Skeletal muscle tissue (tissue), 4 donors: ENCODE data around the gene CCDC6. TPM values are rescaled to one million over a fixed set of nuclear protein-coding genes. Genes with fewer than 3 reads are reported as not detected.

Experiments
- H3K27ac ChIP-seq: one replicate; pipeline ENCODE4 v1.7.0; 2013; ENCODE audit warnings: mild to moderate bottlenecking, low read depth, low read length, inconsistent platforms
- H3K27me3 ChIP-seq, 3 donors: one replicate each; pipeline ENCODE4 v1.7.0; 2013; ENCODE audit warnings: low read length in 3 of 3; ENCODE audit not compliant: control insufficient read depth in 3 of 3, insufficient read depth in 3 of 3
- H3K36me3 ChIP-seq, 3 donors: one replicate each; pipeline ENCODE4 v1.7.0; 2013; ENCODE audit warnings: low read length in 3 of 3; ENCODE audit not compliant: control insufficient read depth in 3 of 3, insufficient read depth in 3 of 3
- H3K4me1 ChIP-seq, 3 donors: one replicate each; pipeline ENCODE4 v1.7.0; 2013; ENCODE audit warnings: low read length in 3 of 3, mild to moderate bottlenecking in 3 of 3; ENCODE audit not compliant: control insufficient read depth in 3 of 3, insufficient read depth in 3 of 3
- H3K4me3 ChIP-seq, 3 donors: one replicate each; pipeline ENCODE4 v1.7.0; 2013; ENCODE audit warnings: low read length in 3 of 3
- H3K9ac ChIP-seq, 3 donors: one replicate each; pipeline ENCODE4 v1.7.0; 2013; ENCODE audit warnings: low read length in 3 of 3, mild to moderate bottlenecking in 3 of 3, moderate library complexity in 2 of 3, low read depth in 1 of 3
- H3K9me3 ChIP-seq, 3 donors: one replicate each; pipeline ENCODE4 v1.7.0; 2013; ENCODE audit warnings: low read length in 3 of 3; ENCODE audit not compliant: control insufficient read depth in 3 of 3
- total RNA-seq: library from RNA; depleted of rRNA; stranded (reverse); fragments of >200 nt; gene quantifications from one replicate; pipeline ENCODE4 v1.2.3, GENCODE V29; 2014
- donor health status: Osteomylitis.

CCDC6 gene
- total RNA-seq, 1 donor from 2014 or later = 24.5 TPM

DNA sequence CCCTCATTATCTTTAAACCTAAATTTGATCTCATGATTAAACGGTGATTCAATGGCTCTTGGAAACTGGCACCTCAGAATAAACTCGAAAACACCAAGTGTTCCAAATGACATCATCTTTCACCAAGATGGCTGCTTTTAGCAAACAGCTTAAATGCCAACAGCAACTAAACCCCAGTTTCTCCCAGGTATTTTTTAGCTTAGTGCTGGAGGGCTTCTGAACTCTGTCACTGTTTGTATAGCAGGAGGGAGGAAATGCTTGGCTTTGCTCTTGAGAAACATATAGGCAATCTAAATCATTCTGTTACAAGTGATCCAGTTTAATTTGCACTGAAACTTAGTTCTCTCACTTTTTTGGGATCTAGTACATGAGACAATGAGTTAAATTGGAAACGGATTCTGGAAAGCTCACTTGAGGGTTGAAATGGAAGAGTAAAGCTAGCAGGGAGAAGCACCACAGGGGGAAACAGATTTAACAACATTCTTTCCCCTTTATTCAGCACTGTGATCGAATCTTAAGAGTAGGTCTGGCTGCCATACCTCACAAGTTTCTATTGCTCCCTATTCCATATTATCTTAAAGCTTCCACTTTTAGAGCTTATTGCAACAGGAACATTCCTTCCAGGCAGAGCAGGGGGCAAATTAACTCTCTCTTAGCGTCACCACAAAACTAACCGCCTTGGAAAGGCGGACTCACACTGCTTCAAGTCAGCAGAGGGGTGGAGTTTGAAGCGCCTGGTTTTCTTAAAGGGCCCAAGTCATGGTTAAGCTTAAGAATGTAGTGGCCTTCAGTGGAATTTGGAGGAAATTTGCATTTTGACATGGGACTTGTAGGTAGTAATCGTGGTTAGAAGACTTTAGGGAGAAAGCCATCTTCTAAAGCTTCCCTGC lies 1.8 kb upstream of the CCDC6 start:
- peak overlapping the region; percentile 83 for H3K27ac ChIP-seq
- H3K4me1 ChIP-seq = peaks cover 12 to 24% (median 20%) of the 10 kb centered on the region in 3 donors
- peak overlapping the region; percentile 60 to 76 (median 60) for H3K4me3 ChIP-seq
- no peaks in the 10 kb centered on the region for H3K36me3 ChIP-seq
- peak overlapping the region; percentile 60 to 79 (median 73) for H3K9ac ChIP-seq
- no peaks in the 10 kb centered on the region for H3K9me3 ChIP-seq
- H3K27me3 ChIP-seq = no peaks in the 10 kb centered on the region

DNA sequence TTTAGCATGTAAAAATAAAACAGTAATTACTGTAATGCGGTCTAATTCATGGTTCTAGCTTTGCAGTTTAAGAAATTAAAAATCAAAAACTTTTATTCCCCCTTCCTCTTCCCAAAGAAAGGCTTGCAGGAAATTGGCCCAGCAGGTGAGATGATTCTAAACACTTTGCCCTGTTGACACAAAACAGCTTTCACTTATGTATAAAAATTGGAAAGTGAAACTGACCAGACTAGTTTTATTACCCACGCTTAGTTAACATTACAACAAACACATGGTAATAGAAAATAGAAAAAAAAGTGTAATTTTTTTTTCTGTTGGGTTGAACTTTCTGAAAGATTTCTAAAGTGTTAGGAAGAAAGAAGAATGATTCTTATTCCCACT lies 1.2 kb upstream of the CCDC6 start:
- Histone ChIP-seq H3K4me1 (peaks cover 12 to 24% (median 20%) of the 10 kb centered on the region in 3 donors), H3K4me3 (peak overlapping the region in 2 of 3 donors; percentile 77 to 91), H3K36me3 (no peaks in the 10 kb centered on the region), H3K27ac (peak overlapping the region; percentile 83), H3K9me3 (no peaks in the 10 kb centered on the region), H3K27me3 (no peaks in the 10 kb centered on the region), H3K9ac (peak overlapping the region in 2 of 3 donors; percentile 73 to 92)

DNA sequence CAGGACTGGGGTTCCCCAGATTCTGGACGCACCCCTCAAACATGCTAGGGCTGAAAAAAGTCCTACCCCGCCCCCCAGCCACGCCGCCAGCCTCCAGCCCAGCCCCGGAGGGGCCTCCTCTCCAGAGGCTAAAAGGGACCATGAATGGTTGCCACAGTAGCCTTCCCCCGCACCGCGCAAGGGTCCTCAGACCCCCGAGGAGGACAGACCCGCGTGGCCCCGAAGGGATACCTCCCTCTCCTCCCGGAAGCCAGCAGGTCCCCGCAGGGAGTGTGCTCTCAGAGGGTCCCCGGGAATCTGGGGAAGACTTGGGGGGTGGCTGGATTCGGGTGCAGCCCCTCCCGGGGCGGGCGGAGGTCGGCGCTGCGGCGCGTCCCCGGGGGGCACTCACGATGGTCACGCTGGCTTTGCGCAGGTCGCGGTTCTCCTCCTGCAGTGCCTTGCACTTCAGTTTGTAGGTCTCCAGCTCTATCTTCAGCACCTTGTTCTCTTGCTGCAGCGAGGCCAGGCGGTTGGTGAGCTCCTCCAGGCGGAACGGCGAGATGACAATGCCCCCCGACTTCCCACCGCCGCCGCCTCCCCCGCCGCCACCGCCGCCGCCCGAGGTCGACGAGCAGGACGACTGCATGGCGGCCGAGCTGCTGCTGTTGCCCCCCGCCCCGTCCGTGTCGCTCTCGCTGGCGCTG lies 482 bp downstream of the CCDC6 start:
- H3K4me3 ChIP-seq = peak overlapping the region; percentile 86 to 91 (median 88)
- H3K4me1 ChIP-seq = peaks cover 14 to 29% (median 24%) of the 10 kb centered on the region in 3 donors
- peak overlapping the region; percentile 83 for H3K27ac ChIP-seq
- H3K27me3 ChIP-seq = no peaks in the 10 kb centered on the region
- no peaks in the 10 kb centered on the region for H3K9me3 ChIP-seq
- H3K9ac ChIP-seq = peak overlapping the region; percentile 89 to 92 (median 91)
- H3K36me3 ChIP-seq = no peaks in the 10 kb centered on the region

GRCh38 chr10:59905066-59905730 lies 1.2 kb downstream of the CCDC6 start:
- H3K4me1 ChIP-seq = peaks cover 17 to 35% (median 24%) of the 10 kb centered on the region in 3 donors

GRCh38 chr10:59904426-59905065 lies 1.8 kb downstream of the CCDC6 start:
- H3K9ac ChIP-seq = peak overlapping the region; percentile 89 to 92 (median 91)
- H3K27me3 ChIP-seq = no peaks in the 10 kb centered on the region
- H3K4me1 ChIP-seq = peaks cover 18 to 42% (median 27%) of the 10 kb centered on the region in 3 donors
- H3K9me3 ChIP-seq = no peaks in the 10 kb centered on the region
- peak overlapping the region; percentile 86 to 91 (median 88) for H3K4me3 ChIP-seq
- H3K27ac ChIP-seq = no peak overlapping the region
- H3K36me3 ChIP-seq = no peaks in the 10 kb centered on the region

More at GRCh38 chr10:59905066-59905730, 1.2 kb downstream of the CCDC6 start:
- H3K4me3 ChIP-seq = peak overlapping the region; percentile 86 to 91 (median 88)
- H3K27me3 ChIP-seq = no peaks in the 10 kb centered on the region
- peak overlapping the region; percentile 83 for H3K27ac ChIP-seq
- H3K36me3 ChIP-seq = no peaks in the 10 kb centered on the region
- H3K9me3 ChIP-seq = no peaks in the 10 kb centered on the region
- H3K9ac ChIP-seq = peak overlapping the region; percentile 89 to 92 (median 91)

GRCh38 chr10:59903871-59904270 lies 2.5 kb downstream of the CCDC6 start:
- Histone ChIP-seq H3K4me1 (peaks cover 18 to 46% (median 34%) of the 10 kb centered on the region in 3 donors), H3K27me3 (no peaks in the 10 kb centered on the region), H3K9me3 (no peaks in the 10 kb centered on the region), H3K36me3 (no peaks in the 10 kb centered on the region), H3K27ac (no peak overlapping the region), H3K4me3 (peak overlapping the region in 2 of 3 donors; percentile 86 to 91), H3K9ac (peak overlapping the region in 1 of 3 donors; percentile 11)

- Histone ChIP-seq H3K27me3 (no peaks in the 10 kb centered on the region), H3K36me3 (no peaks in the 10 kb centered on the region), H3K27ac (no peak overlapping the region), H3K9me3 (no peaks in the 10 kb centered on the region), H3K4me1 (peaks cover 27 to 51% (median 34%) of the 10 kb centered on the region in 3 donors), H3K4me3 (no peak overlapping the region), H3K9ac (no peak overlapping the region)
Observed at GRCh38 chr10:59902016-59902415, 4.3 kb downstream of the CCDC6 start.

- H3K4me1 ChIP-seq = peaks cover 27 to 51% (median 33%) of the 10 kb centered on the region in 3 donors
- no peaks in the 10 kb centered on the region for H3K9me3 ChIP-seq
- no peak overlapping the region for H3K27ac ChIP-seq
- H3K9ac ChIP-seq = no peak overlapping the region
- H3K4me3 ChIP-seq = no peak overlapping the region
- H3K27me3 ChIP-seq = no peaks in the 10 kb centered on the region
- H3K36me3 ChIP-seq = no peaks in the 10 kb centered on the region
Observed at GRCh38 chr10:59901470-59901869, 4.9 kb downstream of the CCDC6 start.

GRCh38 chr10:59900048-59900727 lies 6.2 kb downstream of the CCDC6 start:
- Histone ChIP-seq H3K4me1 (peaks cover 35 to 59% (median 38%) of the 10 kb centered on the region in 3 donors), H3K27me3 (no peaks in the 10 kb centered on the region), H3K9ac (no peak overlapping the region), H3K27ac (no peak overlapping the region), H3K9me3 (no peaks in the 10 kb centered on the region), H3K36me3 (no peaks in the 10 kb centered on the region), H3K4me3 (no peak overlapping the region)
